Renal cortical epithelial cell (primary cell): ENCODE data around the gene PALM. TPM values are rescaled to one million over a fixed set of nuclear protein-coding genes. Genes with fewer than 3 reads are reported as not detected.
"Not testable (repeated sequence)": the region's sequence is repeated elsewhere in the genome, so short reads cannot be mapped to it uniquely, and the experiment has no call there.

Experiments
- DNase-seq: peaks from one replicate; pipeline ENCODE4 v3.0.0-alpha.2; 2011; ENCODE audit warnings: low read depth
- total RNA-seq: library from RNA; depleted of rRNA; stranded (reverse); fragments of >200 nt; gene quantifications from 2 replicates; pipeline ENCODE4 v1.2.3, GENCODE V29; 2014

Gene PALM
- total RNA-seq, 1 donor from 2014 or later, result 45.4 TPM

DNA sequence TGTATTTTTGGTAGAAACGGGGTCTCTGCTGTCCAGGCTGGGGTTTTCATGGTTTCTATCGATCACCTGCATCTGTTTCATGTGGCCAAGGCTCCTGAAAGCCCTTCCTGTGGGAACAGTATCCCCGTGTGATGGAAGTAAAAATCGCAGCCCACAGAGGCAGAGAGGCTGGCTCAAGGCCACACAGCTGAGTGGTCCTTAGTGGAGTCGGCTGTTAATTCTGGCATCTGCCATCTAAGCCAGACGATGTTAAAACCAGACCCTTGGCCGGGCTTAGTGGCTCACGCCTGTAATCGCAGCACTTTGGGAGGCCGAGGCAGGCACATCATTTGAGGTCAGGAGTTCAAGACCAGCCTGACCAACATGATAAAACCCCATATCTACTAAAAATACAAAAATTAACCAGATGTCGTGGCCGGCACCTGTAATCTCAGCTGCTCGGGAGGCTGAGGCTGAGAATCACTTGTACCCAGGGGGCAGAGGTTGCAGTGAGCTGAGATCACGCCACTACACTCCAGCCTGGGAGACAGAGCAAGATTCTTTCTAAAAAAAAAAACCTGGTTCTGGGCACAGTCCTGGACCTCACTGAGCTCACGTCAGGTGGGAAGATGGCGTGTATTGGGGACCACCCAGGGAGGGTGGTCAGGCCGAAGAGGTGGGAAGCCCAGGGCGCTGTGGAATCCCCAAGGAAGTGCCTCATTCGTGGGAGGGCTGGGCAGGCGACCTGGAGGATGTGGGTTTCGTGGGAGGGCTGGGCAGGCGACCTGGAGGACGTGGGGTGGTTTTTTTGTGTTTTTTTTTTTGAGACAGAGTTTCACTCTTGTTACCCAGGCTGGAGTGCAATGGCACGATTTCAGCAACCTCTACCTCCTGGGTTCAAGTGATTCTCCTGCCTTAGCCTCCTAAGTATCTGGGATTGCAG lies 23.7 kb downstream of the PALM start:
- DNase-seq, result no peak

- DNase-seq, result peak; percentile 46
These were observed 26.0 kb downstream of the PALM start for GRCh38 chr19:734716-735115.

DNA sequence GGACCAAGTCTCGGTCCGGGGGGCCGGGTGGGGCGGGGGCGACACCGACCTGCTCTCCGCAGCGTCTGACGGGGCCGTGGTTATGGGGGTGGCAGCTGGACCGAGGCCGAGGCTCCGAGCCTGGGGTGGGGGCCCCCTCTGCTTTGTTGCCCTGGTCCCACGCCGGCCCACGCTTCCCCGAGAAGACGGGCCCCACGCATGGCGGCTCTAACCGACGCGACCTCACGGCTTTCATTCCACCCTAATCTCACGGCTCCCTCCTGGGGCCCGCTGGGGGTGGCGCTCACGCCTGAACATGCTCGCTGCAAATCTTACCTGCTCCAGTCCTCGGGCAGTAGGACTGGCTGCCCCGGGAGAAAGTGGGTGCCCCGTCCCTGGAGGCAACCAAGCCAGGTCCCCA lies 27.4 kb downstream of the PALM start:
- DNase-seq, result no peak

DNA sequence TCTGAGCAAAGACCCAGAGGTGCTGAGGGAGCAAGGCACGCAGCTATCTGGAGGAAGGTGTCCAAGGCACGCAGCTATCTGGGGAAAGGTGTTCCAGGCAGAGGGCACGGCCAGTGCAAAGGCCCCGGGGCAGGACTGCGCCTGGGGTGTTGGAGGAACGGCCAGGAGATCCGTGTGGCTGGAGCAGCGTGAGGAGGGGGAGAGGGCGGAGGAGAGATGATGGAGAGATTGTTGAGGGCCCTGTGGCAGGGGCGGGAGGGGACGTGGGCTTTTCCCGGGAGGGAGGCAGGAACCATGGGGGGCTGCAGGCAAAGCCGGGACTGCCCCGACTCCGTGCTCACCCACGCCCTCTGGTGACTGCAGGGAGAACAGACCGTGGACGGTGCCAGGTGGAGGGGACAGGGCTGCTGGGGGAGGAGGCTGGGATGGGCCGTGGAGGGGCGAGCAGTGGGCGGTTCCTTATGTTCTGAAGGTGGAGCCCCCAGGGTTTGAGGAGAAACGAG lies 28.9 kb downstream of the PALM start:
- DNase-seq, result no peak

DNA sequence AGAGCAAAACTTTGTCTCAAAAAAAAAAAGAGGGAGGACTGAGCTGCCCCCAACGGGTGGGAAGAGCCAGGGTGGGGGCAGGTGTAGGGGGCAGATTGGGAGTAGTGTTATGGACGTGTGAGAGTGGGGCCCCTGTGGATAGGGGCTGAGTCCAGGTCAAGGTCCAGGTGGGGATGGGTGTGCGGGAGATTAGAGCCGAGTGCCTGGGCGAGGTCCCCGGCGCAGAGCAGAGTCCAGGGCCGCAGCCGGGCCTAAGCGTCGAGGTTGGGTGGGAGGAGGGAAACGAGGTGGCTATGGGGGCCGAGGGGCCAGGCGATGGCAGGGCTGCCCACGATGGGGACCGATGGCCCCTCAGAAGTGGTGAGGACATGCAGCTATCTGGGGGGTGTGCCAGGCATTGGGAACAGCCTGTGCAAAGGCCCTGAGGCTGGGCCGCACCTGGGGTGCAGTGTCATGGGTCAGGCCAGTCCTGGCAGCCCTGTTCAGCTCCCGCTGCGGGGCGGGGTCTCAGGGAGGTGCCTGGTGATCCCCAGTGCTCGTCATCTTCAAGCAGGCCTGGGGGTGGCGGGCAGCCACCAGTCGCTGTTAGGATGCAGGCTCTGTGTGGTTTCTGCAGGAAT lies 29.9 kb downstream of the PALM start:
- no peak for DNase-seq

DNA sequence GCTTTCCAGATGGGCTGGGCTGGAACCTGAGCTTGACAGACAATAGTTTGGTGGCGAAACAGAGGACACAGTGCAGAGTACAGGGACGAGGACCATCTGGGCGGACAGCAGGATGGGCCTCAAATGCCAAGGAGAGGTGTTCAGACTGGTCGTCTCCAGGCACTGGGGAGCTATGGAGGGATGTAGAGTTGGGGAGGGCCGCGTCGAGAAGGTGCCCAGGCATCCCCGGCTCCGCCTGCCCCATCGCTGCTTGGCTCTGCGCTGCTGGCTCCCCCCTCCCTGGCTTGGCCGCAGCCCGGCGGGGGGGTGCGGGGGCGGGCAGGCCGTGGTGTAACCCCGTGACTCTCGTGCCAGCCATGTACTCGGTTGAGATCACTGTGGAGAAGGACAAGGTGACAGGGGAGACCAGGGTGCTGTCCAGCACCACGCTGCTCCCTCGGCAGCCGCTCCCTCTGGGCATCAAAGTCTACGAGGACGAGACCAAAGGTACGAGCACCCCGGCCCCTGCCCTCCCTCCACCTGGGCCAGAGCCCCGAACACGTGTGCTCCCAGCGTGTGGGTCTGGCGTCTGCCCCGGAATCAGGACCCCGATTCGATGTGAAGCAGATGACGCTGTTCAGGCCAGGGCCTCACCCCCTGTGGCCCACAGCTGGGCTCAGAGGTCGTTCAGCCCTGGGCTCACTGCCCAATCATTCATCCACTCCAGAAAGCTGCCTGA lies 31.4 kb downstream of the PALM start:
- no peak for DNase-seq

DNA sequence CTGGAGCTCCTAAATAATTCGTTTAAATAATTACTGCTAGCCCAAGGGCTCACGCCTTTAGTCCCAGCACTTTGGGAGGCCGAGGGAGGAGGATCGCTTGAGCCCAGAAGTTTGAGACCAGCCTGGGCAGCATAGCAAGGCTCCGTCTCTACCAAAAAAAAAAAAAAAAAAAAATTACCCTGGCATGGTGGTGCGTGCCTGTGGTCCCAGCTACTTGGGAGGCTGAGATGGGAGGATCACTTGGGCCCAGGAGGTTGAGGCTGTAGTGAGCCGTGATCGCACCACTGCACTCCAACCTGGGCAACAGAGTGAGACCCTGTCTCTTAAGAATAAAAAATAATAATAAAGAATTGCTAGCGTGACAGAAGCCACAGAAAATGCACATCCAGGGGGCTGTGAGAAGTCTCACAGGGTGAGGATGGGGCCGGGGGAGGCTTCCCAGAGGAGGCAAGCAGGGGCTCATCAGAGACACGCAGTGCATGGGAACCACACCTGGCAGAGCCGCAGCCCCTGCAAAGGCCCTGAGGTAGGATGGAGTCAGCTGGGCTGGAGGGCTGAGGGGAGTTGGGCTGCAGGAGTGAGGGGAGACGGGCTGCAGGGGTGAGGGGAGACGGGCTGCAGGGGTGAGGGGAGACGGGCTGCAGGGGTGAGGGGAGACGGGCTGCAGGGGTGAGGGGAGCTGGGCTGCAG lies 32.2 kb downstream of the PALM start:
- not testable (repeated sequence) for DNase-seq

- no peak for DNase-seq
These were observed 32.9 kb downstream of the PALM start for GRCh38 chr19:741506-742131.

DNA sequence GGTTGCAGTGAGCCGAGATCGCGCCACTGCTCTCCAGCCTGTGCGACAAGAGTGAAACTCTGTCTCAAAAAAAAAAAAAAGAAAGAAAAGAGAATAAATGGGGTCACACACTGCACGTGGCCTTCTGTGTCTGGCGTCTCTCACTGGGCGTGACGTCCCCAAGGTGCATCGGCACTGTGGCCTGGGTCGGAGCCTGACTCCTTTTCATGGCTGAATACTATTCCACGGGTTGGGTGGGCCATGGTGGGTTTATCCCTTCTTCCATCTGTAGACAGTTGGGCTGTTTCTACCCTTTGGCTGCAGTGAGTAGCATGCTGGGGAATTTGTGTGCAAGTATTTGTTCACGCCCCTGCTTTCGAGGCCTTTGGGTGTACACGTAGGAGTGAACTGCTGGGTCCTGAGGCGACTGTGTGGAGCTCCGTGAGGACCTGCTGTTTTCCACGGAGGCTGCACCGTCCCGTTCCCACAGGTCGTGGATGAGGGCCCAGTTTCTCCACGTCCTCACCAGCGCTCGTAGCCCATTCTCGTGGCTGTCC lies 33.9 kb downstream of the PALM start:
- DNase-seq, result no peak

DNA sequence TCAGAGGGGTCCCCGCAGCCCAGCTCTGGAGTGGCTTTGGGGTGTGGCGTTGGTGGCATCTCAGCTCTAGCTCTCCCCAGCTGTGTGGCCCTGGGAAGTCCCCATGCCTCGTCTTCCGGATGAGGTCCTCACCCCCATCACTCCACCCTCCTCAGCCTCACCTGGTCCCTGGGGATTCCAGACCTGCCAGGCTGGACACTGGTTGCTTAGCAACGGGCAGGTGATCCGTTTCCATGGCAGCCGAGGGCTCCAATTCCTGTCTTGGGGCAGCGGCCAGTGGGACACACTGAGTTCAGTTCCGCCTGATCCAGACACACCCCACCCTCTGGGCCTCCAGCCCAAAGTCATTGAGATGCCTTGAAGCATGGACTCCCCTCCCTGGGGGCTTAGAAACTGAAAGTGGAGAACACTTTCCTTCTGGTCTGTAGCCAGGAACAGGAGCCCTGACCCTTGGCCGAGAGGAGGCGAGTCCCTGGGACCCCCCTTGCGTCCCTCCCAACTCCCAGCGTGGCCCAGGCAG lies 34.5 kb downstream of the PALM start:
- no peak for DNase-seq

DNA sequence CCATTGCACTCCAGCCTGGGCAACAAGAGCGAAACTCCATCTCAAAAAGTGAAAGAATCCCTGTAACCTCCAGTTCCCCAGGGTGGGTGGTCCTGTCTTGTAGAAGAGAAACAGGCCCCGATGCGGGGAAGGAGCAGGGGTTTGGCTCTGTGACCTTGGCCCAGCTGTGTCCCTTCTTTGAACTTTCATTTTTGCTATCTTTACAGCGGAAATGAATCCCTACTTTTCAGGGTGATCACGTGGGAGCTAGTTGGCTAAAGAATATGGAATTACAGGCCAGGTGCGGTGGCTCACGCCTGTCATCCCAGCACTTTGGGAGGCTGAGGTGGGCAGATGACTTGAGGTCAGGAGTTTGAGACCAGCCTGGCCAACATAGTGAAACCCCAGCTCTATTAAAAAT lies 36.4 kb downstream of the PALM start:
- not testable (repeated sequence) for DNase-seq

DNA sequence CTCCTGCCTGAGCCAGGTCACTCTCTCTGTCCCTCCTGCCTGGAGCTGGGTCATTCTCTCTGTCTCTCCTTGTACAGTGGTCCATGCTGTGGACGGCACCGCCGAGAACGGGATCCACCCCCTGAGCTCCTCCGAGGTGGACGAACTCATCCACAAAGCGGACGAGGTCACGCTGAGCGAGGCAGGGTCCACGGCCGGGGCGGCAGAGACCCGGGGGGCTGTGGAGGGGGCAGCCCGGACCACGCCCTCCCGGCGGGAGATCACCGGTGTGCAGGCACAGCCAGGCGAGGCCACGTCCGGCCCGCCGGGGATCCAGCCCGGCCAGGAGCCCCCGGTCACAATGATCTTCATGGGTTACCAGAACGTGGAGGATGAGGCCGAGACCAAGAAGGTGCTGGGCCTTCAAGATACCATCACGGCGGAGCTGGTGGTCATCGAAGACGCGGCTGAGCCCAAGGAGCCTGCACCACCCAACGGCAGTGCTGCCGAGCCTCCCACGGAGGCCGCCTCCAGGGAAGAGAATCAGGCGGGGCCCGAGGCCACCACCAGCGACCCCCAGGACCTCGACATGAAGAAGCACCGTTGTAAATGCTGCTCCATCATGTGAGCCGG lies 37.6 kb downstream of the PALM start:
- no peak for DNase-seq

GRCh38 chr19:746956-747355 lies 38.2 kb downstream of the PALM start:
- no peak for DNase-seq

DNA sequence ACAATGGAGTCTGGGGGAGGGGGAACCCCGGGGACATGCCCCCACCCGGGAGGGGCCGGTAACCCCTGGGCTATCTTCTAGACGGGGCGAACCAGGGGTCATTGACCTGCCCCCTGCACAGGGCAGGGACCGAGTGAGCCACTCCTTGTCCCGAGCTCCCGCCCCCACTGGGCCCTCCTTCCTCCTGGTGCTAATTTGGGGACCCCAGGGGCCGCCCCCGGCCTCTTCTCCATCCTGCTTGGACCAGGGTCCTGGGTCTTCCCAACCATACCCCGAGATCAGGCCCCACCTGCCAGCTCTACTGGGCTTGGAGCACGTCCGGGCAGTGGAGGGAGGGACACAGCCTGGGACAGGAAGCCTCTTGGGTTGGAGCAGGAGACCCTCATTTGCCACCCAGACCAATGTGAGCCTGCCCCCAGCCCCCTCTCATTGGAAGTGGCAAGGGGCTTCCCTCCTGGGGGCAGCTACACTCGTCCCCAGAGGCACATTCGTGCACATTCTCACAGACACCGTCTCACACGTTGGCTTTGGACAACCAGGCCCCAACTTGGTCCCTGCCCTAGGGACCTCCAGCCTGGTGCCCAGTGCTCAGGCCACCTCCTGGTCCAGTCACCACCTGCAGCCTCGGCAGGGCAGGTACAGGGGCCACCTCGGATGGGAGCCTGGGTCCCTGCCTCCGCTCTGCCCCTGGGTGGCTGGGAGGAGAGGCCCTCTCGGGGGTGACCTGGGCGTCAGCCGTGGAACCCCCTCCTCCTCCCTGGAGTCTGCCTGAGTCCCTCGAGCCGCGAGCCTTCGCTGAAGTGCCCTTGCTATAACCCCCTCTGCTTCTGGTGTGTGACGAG lies 38.9 kb downstream of the PALM start:
- DNase-seq, result no peak

DNA sequence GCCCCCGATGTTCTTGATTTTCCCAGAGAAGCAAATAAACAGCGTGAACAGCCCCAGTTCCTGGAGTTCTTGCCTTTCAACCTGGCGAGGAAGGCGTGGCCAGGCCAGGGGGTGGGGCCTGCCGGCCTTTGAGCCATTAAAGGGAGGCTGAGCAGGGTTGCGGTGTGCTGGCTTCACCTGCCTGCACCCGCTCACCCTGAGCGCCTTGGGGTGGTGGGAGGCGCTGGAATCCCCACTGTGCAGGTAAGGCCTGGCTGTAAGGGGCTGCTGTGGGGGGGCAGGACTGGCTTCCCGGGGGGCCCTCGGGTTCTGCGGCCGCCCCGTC lies 39.5 kb downstream of the PALM start:
- no peak for DNase-seq

DNA sequence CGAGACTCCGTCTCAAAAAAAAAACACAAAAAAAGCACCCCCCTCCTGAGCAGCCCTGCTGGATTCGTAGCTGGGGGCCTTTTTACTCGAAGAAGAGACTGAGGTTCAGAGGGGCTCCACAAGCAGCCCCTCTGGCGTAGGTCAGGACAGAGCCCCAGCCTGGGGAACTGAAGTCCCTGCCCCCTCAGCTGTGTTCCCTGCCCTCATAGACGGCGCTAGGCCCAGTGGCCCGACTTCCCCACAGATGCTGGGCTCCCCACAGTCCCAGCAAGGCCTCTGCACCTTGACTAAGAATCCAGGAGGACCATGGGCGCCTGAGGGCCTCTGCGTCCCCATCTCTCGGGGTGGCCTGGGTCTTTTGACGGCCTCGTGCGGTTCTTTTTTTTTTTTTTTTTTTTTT lies 41.1 kb downstream of the PALM start:
- DNase-seq, result no peak

GRCh38 chr19:750640-751423 lies 42.1 kb downstream of the PALM start, which contains the start of gene MISP:
Gene MISP, plus strand, starts transcription at chr19:751112. Its CDS starts 5,835 bp downstream, at chr19:756947.
- DNase-seq, result no peak

GRCh38 chr19:751501-752341 lies 43.0 kb downstream of the PALM start:
- peak; percentile 74 for DNase-seq
